ENCODE results near the gene POC1A.

- TF ChIP-seq CTCF (IDR thresholded peaks at IDR 0.05) (no peak), EZH2 (IDR thresholded peaks at IDR 0.05; ENCODE audit: borderline replicate concordance, insufficient read depth, low read depth, low read length, poor library complexity, severe bottlenecking) (no peak)
These were observed 80.7 kb downstream of the POC1A start for GRCh38 chr3:52073490-52073889.
